ENCODE results near the gene C11orf65.
A peak's percentile ranks its signal among the peaks of the same experiment; 100 is the strongest.
"Not testable (repeated sequence)": the region's sequence is repeated elsewhere in the genome, so short reads cannot be mapped to it uniquely, and the experiment has no call there.

The C11orf65 gene

DNA sequence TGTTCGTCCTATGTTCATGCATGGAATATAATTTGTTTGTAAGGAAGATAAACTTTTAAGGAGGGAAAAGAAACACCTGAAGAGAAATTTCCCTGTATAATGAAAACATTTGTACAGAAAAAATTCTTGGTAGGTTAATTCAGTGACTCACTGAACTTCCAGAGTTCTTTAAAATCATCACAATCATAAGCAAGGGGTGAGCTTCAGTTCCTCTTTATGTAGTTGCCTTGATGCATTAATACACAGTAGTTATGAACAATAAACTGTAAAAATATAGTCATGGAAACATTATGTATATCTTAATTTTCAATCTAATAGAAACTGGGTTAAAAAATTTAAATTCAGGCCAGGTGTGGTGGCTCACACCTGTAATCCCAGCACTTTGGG lies 1.1 kb upstream of the C11orf65 start:
- no peak for DNase-seq

DNA sequence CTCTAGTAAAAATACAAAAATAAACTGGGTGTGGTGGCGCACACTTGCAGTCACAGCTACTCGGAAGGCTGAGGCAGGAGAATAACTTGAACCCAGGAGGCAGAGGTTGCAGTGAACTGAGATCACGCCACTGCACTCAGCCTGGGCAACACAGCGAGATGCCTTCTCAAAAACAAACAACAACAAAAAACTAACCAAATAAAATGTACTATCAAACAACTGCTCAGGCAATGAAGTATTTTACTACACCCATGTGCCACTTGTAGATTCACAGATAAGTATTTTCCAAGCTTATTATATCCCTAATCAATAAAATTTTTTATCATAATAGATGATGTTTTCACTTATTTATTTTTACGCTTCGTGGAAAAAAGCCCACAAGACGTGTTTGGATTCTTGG lies 924 bp downstream of the C11orf65 start:
- DNase-seq, result no peak

DNA sequence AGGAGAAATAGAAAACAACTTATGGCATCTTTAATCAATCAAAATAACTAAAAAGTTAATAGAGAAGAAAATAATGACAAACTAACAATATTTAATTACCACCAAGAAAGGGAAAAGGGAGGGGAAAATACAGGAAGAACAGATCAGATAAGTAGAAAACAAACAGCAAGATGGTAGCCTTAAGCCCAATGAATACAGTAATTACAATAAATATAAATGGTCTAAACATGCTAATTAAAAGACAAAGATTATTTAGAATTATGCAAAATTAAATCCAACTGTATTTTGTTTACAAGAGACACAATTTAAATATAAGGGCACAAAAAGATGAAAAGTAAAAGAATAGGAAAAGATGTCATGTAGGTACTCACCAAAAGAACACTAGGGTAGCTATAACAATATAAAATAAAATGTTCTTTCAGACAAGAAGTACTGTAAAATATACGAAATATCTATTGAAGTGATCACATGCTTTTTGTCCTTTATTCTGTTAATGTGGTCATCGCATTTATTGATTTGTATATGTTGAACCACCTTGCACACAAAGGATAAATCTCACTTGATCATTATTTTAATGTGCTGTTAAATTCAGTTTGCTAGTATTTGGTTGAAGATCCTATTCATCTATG lies 14.0 kb downstream of the C11orf65 start:
- DNase-seq, result no peak

DNA sequence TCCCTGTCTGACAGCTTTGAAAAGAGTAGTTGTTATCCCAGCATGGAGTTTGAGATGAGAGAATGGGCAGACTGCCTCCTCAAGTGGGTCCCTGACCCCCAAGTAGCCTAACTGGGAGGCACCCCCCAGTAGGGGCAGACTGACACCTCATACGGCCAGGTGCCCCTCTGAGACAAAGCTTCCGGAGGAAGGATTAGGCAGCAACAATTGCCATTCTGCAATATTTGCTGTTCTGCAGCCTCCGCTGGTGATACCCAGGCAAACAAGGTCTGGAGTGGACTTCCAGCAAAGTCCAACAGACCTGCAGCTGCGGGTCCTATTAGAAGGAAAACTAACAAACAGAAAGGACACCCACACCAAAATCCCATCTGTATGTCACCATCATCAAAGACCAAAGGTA lies 25.9 kb downstream of the C11orf65 start:
- DNase-seq, result not testable (repeated sequence)

DNA sequence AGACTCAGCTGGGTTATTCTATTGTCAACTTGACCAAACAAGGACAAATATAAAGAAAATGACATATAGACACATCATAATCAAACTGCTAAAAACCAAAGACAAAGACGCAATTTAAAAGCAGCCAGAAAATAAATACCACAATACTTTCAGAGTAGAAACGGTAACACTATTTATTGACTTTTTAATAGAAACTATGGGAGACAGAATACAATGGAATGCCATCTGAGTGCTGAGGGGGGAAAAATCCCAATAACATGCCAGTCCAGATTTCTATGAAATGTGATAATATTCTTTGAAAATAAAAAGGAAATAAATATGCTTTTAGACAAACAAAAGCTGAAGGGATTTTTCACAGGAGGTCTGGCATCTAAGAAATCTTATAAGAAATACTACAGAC lies 30.7 kb downstream of the C11orf65 start:
- DNase-seq, result no peak

DNA sequence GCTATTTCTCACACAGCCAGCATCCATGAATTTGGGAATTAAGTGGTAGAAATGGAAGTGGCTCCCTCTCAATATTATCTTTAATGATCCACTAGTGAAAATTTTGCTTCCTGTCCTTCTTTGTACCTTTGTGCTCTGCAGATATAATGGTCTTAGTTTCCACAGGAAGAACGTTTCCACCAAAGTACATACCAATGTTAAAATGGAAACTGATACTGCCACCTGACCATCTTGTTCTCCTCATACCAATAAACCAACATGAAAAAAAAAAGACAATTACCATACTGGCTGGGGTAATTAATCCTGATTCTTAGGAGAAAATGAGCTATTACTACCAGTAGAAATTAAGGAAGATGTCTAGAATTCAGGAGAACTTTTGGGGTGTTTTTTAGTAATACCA lies 32.3 kb downstream of the C11orf65 start:
- no peak for DNase-seq

DNA sequence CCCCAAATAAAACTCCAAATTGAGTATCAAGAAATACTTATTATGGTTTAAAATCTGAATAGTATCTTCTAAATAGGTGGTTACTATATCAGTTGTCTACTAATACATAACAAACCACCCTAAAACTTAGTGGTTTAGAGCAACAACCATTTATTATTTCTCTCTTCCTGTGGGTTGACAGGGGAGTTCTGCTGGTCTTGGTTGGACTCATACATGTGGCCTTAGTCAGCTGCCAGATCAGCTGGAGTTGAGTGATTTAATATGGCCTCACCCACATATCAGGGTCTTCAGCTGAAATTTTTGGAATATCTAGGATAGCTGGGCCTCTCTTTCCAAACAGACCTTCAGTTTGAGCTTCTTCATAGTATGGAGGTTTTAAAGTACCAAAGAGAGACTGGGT lies 34.5 kb downstream of the C11orf65 start:
- DNase-seq, result no peak

DNA sequence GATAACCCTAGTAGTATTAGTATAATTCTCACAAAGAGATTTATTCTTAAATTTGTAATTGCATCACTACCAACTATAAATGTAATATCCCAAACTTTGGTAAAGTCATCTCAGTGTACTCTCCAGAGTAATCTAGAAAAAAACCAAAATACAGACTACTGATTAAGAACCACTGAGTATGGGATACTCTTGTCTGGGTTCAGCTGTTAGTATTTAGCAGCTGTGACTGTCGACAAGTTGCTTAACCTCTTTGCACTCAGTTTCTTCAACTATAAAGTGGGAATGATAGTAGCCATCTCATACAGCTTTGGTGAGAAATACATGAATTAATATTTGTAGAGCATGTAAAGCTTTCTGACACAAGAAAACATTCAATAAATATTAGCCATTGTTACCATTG lies 35.3 kb downstream of the C11orf65 start:
- no peak for DNase-seq

DNA sequence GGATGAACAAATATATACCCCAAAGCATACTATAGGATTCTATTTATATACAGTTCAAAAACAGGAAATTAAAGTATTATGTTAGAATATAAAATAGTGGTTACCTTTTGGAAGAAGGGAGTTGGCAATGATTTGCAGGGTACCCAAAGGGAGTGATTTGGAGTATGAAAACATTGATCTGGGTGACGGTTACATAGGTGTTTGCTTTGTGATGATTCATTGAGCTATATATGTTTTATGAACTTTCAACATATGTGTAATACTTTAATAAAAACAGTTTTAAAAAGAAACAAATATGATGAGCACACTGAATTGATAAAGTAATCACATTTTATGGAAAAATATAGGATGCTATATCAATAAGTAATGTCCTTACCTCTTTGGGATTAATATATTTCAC lies 36.0 kb downstream of the C11orf65 start:
- no peak for DNase-seq

DNA sequence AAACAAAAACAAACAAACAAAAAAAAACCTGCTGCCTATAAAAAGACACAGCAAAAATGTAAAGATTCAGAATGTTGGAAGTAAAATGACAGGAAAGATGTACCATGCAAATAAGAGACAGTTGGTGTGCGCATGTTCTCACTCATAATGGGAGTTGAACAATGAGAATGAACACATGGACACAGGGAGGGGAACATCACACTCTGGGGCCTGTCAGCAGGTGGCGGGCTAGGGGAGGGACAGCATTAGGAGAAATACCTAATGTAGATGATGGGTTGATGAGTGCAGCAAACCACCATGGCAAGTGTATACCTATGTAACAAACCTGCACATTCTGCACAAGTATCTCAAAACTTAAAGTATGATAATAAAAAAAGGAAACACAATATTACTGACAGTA lies 49.8 kb downstream of the C11orf65 start:
- DNase-seq, result peak; percentile 4

DNA sequence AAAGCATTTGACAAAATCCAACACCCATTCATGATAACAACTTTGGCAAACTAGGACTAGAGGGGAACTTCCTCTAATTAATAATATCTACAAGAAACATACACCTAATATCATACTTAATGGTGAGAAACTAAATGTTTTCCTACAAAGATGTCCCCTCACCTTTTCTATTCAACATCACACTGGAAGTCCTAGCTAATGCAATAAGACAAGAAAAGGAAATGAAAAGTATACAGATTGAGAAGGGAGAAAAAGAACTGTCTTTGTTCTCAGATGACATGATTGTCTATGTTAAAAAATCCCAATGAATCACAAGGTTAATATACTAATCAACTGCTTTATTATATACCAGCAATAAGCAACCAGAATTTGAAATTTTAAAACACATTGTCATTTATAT lies 52.4 kb downstream of the C11orf65 start:
- no peak for DNase-seq

DNA sequence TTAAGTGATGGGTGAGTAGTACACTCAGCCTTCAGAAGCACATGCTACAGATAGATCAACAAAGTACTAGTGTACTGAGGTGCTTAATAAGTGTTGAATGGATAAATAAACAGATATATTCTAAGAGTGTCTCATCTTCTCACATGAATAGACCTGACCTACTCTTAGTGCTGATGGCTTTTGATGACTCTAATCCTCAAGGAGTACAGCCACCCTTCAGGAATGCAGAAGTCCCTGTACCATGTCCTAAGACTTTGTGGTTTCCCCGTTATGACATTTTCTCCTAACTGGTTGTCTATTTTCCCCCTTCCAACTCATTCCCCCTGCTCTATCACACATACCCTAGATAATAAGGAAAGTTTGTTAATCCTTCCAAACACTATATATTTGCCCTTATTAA lies 61.6 kb downstream of the C11orf65 start:
- DNase-seq, result no peak

DNA sequence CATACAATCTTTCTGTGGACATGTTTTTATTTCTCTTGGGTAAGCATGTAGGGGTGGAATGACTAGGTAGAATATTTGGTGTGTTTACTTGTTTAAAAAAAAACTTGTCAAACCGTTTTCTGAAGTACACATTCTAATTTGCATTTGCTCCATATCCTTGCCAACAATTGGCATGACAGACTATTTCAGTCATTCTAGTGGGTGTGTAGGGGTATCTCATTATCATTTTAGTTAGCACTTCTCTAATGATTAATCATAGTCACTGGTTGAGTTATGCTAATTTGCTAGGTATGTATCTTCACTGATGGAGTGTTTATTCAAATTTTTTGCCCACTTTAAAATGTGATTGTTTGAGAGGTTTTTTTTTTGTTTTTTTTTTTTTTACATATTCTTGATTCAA lies 64.3 kb downstream of the C11orf65 start:
- no peak for DNase-seq

DNA sequence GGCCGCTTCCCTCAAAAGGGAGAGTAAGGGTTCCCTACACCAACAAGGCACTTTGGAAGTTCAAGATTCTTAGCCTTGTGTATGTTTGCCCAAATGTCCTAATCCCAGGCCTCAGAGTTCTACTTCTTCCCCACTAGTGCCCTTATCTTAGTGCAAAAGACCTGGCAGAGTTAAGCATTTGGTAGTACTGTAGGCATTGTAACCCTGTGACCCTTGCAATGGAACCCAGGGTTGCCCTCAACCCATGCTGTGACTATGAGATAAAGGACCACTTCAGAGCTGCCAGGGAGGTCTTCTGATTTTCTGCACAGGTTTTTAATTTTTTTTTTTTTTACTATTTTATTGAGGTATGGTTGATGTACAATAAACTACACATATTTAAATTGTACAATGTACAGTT lies 65.1 kb downstream of the C11orf65 start:
- no peak for DNase-seq

DNA sequence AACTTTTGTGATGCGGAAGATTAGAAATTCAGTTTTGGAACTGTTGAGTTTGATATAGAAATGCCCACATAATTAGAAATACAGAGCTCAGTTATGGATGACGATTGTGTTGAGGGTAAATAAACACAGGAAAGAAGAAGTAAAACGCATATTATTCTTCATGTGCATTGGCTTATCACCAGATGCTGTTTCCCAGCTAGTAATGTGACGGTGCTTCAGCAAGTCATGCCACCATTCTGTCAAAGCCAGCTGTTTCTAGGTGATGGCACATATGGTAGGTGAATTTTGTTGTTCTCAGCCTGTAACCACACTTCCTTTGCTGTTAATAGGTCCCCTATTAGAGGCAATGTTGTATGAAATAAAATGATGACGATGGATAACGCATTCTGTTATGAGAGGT lies 68.9 kb downstream of the C11orf65 start:
- DNase-seq, result no peak

DNA sequence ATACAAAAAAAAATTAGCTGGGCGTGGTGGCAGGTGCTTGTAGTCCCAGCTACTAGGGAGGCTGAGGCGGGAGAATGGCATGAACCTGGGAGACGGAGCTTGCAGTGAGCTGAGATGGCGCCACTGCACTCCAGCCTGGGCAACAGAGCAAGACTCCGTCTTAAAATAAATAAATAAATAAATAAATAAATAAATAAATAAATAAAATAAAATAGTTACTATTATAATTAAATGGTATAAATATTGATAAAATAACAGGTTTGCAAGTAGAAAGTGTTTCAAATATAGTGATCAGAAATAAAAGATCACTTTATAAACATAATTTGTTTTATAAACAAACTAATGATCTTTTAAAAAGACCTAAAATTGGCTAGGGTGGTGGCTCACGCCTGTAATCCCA lies 70.7 kb downstream of the C11orf65 start:
- DNase-seq, result not testable (repeated sequence)

DNA sequence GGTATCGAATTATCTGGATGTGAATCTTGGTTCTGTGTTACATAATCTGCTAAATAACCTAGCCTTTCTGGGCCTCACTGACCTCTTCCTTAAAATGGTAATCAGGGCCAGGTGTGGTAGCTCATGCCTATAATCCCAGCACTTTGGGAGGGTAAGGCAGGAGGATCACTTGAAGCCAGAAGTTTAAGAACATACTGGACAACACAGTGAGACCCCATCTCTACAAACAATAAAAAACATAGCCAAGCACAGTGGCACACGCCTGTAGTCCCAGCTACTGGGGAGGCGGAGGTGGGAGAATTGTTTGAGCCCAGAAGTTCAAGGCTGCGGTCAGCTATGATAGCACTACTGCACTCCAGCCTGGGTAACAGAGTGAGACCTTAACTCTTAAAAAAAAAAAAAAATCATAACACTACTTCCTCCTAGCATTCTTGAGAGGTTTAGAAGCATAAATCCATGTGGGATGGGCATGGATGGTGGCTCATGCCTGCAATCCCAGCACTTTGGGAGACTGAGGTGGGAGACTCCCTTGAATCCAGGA lies 72.5 kb downstream of the C11orf65 start:
- no peak for DNase-seq

DNA sequence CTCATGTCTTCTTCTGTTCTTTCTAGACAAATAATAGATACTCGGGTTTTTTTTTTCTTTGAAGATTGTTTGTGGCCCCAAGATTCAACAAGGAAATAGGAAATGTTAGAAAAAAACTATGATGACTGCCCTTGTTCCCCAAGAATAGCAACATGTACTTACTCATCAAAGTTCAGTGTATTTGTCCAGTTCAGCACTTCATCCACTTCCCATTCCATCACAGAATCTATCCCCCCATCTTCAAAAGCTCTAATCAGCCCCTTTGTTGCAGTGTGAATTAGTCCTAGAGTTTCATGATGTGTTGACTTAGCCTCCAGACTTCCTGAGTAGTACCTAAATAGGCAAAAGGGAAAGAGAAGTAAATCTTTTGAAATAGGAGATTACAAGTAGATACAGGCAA lies 74.3 kb downstream of the C11orf65 start:
- DNase-seq, result no peak

DNA sequence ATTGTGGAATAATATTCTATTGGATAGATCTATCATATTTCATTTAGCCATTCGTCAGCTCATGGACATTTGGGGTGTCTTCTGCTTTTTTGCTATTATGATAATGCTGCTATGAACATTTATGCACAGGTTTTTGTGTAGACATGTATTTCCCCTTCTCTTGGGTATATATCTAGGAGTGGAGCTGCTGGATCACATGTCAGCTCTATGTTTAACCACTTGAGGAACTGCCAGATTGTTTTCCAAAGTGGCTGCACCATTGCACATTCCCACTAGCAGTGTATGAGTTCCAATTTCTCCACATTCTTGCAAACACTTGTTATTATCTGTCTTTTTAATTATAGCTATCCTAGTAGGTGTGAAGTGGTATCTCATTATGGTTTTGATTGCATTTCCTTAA lies 75.0 kb downstream of the C11orf65 start:
- no peak for DNase-seq

DNA sequence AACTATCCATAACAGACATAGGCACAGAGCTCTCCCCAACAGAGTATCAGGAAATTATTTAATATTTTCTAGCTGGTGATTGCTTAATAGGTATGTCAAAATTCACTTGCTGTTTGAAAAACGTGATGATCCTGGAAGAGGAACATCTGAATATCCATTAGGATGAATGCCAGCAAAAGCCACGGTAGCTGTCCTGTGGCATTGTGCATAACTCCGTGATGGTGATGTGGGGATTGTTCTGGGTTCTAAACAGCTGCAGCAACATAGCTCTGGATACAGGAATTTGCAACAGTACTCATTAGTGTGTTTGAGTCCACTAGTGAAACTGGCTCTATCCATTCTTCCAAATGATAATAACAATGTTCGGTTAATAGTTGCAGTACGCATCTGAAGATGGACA lies 78.8 kb downstream of the C11orf65 start:
- no peak for DNase-seq

DNA sequence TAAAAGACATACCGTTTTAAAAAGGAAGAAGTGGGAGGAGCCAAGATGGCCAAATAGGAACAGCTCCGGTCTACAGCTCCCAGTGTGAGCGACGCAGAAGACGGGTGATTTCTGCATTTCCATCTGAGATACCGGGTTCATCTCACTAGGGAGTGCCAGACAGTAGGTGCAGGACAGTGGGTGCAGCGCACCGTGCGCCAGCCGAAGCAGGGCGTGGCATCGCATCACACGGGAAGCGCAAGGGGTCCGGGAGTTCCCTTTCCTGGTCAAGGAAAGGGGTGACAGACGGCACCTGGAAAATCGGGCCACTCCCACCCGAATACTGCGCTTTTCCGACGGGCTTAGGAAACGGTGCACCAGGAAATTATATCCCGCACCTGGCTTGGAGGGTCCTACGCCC lies 93.8 kb downstream of the C11orf65 start:
- not testable (repeated sequence) for DNase-seq

DNA sequence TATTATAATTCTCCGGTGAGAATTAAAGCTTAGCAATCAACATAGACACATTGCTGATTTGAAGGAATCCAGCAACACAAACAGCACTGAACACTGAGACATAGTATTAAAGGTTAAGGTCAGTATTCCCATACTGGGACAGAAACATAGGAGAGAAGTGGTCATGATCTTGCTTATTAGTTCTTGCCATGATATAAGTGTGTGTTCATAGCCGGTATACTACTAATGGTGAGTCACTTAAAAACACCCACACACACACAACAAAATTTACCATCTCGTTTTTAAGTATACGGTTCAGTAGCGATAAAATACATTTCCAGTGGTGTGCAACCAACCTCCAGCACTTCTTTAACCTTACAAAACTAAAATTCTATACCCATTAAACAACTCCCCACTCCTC lies 96.3 kb downstream of the C11orf65 start:
- no peak for DNase-seq

DNA sequence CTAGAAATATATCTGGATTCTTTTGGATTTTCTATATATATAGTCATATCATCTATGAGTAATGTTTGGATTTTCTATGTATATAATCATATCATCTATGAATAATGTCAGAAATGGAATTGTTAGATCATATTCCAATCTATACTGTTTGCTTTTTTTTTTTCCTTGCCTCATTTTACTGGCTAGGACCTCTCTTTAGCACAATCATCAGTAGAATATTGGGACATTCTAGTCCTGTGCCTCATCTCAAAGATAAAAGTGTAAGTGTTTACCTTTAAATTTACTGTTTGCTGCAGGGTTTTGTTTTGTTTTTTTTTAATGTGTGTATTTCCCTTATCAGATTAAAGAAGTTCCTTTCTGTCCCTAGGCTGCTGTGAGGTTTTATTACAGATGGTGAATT lies 97.0 kb downstream of the C11orf65 start:
- DNase-seq, result no peak

DNA sequence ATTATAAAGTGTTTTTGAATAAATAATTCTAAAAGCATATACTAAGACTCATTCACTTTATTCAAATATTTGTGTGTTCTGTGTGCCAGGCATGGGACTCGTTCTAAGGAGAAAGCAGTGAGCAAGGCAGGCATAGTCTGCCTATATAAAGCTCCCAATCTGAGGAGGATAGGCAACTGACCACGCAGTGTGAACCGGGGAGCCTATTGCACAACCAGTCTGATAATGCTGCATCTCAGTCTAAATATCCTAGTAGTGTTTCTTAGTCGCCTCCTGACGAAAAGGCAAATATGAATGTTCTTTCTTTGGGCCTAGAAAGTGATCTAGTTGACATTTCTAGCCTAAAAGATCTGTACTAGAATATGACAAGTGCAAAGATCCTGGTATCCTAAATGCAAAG lies 98.3 kb downstream of the C11orf65 start:
- DNase-seq, result no peak

DNA sequence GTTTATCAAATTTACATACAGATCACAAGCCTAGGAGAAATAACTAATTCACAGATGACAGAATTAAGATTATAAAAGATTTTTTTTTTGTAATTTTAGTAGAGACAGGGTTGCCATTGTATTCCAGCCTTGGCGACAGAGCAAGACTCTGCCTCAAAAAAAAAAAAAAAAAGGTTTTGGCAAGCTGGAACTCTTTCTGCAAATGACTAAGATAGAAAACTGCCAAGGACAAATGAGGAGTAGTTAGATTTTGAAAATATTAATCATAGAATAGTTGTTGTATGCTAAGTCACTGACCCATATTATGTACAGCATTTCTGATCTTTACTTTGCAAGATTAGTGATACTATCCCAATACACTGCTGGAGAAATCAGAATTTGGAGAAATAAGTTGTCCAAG lies 99.2 kb downstream of the C11orf65 start:
- no peak for DNase-seq

DNA sequence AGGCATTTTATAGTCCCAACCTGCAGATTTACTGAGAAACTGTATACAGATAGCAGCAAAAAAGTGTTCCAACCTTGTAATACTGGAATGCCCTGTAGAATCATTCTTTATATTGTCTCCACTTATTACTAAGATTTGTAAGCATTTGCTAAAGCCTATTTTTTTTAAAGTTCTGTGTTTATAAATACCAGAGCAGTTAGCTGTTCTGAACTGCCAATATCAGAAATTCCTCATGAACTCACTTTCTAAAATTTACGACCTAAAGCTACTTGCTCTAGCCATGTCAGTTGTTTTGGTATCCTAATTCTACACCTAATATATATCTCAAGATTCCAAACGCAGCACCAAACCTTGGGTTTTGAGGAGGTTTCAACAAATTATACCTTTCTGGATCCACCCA lies 103.2 kb downstream of the C11orf65 start:
- no peak for DNase-seq

Data from stimulated activated CD4-positive, alpha-beta T cell treated with anti-CD3 and anti-CD28 coated beads, Interleukin-1b, Interleukin-23, amount 100 ng/mL, for 48 hours (primary cell).